Cardiac muscle cell (in vitro differentiated cells and primary cell): Measurements from ENCODE around the gene USH1G. TPM values are rescaled to one million over a fixed set of nuclear protein-coding genes. Genes with fewer than 3 reads are reported as not detected.
"Not testable (repeated sequence)": the region's sequence is repeated elsewhere in the genome, so short reads cannot be mapped to it uniquely, and the experiment has no call there.

Source experiments
- DNase-seq, 2 donors: peaks; one replicate each; pipeline versions ENCODE4 v3.0.0 to v3.0.0-alpha.2; 2010 to 2017; ENCODE audit warnings: low read depth in 1 of 2, low spot score in 1 of 2
- H3K27ac ChIP-seq: fragments of 200-600 bp; sonication (generic); 2 replicates; pipeline ENCODE4 v1.5.1; 2016
- H3K27me3 ChIP-seq: fragments of 200-600 bp; sonication (generic); 2 replicates; pipeline ENCODE4 v1.6.0; 2016; ENCODE audit warnings: control low read depth
- H3K36me3 ChIP-seq: fragments of 200-600 bp; sonication (generic); 2 replicates; pipeline ENCODE4 v1.5.1; 2016; ENCODE audit warnings: control low read depth
- H3K4me1 ChIP-seq: fragments of 200-600 bp; sonication (generic); 2 replicates; pipeline ENCODE4 v1.8.1; 2017; ENCODE audit warnings: low read depth, mild to moderate bottlenecking, mixed run types
- H3K4me3 ChIP-seq: fragments of 200-600 bp; sonication (generic); 2 replicates; pipeline ENCODE4 v1.5.1; 2016; ENCODE audit warnings: mild to moderate bottlenecking
- H3K9me3 ChIP-seq: fragments of 200-600 bp; sonication (generic); 2 replicates; pipeline ENCODE4 v1.5.1; 2017; ENCODE audit warnings: low read depth, mild to moderate bottlenecking, control low read depth
- polyA plus RNA-seq: library from polyadenylated mRNA; unstranded; fragments of >200 nt; fragmentation: Nextera tagmentation; extraction: Ambion mirVana; gene quantifications from 2 replicates; pipeline ENCODE4 v1.2.1, GENCODE V29; 2016
- total RNA-seq: library from RNA; depleted of rRNA; stranded (reverse); fragments of >200 nt; gene quantifications from 2 replicates; pipeline ENCODE4 v1.2.3, GENCODE V29; 2016
- TF ChIP-seq, protein P1 (sequence below): IDR thresholded peaks from 2 replicates; pipeline ENCODE4 v1.5.1; 2012; ENCODE audit warnings: low read depth, mild to moderate bottlenecking, low read length

Gene USH1G
- total and polyA plus RNA-seq, 2 experiments from 2014 or later = 1.9 to 4.0 TPM

DNA sequence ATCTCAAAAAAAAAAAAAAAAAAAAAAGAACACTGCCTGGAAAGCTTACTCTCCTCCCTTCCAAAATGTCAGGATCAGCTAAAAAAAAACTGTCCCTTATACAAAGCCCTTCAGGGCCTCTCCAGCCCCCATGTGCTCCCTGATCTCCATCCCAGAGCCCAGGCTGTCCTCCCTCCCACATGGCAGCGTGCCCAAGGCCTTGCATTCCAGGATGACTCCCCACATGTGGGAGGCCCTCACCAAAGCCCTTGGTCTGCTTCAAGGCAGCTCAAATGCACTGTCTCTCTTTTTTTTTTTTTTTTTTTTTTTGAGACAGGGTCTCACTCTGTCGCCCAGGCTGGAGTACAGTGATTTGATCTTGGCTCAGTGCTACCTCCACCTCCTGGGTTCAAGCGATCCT, 52.5 kb downstream of the USH1G start:
- Histone ChIP-seq H3K27me3 (no peaks in the 10 kb centered on the region), H3K4me1 (peaks cover 31% of the 10 kb centered on the region), H3K36me3 (no peaks in the 10 kb centered on the region), H3K27ac (no peak overlapping the region), H3K4me3 (no peak overlapping the region), H3K9me3 (no peaks in the 10 kb centered on the region)
- TF ChIP-seq, protein P1, sequence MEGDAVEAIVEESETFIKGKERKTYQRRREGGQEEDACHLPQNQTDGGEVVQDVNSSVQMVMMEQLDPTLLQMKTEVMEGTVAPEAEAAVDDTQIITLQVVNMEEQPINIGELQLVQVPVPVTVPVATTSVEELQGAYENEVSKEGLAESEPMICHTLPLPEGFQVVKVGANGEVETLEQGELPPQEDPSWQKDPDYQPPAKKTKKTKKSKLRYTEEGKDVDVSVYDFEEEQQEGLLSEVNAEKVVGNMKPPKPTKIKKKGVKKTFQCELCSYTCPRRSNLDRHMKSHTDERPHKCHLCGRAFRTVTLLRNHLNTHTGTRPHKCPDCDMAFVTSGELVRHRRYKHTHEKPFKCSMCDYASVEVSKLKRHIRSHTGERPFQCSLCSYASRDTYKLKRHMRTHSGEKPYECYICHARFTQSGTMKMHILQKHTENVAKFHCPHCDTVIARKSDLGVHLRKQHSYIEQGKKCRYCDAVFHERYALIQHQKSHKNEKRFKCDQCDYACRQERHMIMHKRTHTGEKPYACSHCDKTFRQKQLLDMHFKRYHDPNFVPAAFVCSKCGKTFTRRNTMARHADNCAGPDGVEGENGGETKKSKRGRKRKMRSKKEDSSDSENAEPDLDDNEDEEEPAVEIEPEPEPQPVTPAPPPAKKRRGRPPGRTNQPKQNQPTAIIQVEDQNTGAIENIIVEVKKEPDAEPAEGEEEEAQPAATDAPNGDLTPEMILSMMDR = no peak
- peak in 1 of 2 donors; percentile 86 for DNase-seq

DNA sequence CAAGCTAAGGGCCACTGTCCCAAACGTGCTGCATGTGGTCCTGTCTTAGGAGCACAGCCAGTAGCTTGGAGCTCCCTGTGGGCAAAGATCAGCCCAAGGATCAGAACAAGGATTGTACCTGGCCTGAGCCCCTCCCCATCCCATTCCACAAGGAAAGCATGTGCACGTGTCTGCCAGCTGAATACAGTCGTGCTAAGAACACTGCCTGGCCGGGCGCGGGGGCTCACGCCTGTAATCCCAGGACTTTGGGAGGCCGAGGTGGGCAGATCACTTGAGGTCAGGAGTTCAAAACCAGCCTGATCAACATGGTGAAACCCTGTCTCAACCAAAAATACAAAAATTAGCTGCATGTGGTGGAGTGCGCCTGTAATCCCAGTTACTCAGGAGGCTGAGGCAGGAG, 53.0 kb downstream of the USH1G start:
- not testable (repeated sequence) for H3K27ac ChIP-seq, H3K36me3 ChIP-seq, DNase-seq, H3K9me3 ChIP-seq, H3K27me3 ChIP-seq, H3K4me3 ChIP-seq
- peaks cover 31% of the 10 kb centered on the region for H3K4me1 ChIP-seq

DNA sequence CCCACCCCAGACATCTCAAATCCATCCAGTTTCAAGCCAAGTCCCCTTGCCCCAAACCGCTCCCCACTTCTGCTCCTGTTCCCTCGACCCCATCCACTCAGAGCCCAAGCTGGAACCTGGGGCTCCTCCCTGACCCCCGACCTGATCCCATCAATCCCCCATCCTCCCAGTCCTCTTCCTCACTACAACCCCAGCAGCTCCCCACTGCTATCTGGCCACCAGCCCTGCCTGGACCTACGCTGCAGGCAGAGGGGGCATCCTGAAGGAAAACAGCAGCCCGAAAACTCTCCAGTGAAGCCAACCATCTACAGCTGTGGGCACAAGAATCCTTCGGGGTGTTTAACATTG, 54.2 kb downstream of the USH1G start:
- Histone ChIP-seq H3K9me3 (no peaks in the 10 kb centered on the region), H3K36me3 (no peaks in the 10 kb centered on the region), H3K27me3 (no peaks in the 10 kb centered on the region), H3K4me3 (no peak overlapping the region), H3K4me1 (peaks cover 29% of the 10 kb centered on the region), H3K27ac (peak overlapping the region; percentile 89)
- TF ChIP-seq, protein P1 = no peak
- DNase-seq = no peak

DNA sequence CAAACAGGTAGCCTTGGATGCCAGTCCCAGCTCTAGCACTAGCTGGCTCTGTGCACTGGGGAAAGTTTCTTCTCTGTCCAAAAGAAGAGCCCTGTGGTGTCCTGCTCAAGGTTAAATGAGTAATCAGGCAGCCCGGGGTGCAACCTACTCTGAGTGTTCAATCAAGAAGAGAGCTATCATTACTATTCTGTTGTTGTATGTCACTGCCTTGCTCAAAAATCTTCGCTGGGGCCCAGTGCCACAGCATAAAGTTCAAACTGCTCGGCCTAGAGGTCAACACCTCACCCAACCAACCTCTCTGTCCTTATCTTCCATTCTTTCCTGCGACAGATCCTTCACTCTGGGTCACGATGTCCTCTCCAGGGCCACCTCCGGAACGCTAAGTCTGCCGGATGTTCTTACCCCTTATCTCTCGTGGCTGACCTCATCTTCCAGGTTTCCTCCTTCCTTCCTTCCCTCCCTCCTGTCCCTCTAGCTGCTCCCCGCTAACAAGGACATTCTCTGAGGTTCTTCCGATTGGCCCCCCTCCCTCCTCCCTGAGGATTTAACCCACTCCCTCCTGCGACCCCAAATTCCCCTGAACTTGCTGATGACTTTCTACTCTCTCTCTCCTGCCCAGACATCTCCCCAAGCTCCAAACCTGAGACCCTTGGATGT, 54.7 kb downstream of the USH1G start:
- no peaks in the 10 kb centered on the region for H3K9me3 ChIP-seq
- H3K4me3 ChIP-seq = no peak overlapping the region
- peak in 1 of 2 donors; percentile 23 for DNase-seq
- TF ChIP-seq, protein P1 = no peak
- no peaks in the 10 kb centered on the region for H3K27me3 ChIP-seq
- no peaks in the 10 kb centered on the region for H3K36me3 ChIP-seq
- H3K27ac ChIP-seq = peak overlapping the region; percentile 89
- H3K4me1 ChIP-seq = peaks cover 27% of the 10 kb centered on the region

DNA sequence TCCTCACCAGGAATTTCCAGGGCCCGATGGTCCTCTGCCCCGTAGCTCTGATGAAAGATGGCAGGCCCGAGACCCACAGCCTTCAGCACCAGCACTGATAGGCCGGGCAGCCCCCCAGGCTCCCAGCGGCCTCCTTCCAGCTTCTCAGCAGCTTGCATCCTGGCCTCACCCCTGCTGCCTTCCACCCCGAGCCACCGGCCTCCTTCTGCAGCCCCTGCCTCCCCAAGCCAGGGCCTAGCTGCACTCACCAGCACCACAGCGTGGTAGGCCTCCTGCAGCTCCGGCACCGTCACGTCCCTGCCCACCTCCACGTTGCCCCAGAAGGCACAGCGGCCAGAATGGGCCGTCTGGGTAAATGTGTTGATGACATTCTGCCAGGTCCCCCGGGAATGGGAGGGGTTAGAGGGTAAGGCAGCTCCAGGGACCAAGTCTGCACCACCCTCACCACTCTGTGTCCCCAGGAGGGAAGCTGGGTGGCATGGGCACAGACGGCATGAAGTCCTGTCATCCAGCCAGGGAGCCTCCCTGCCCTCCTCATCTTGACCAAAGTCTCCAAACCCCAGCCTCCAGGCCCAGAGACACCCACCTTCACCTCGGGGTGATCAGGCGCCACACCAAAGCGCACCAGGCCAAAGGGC, 56.7 kb downstream of the USH1G start:
- Histone ChIP-seq H3K4me1 (peaks cover 23% of the 10 kb centered on the region), H3K36me3 (no peaks in the 10 kb centered on the region), H3K4me3 (no peak overlapping the region), H3K9me3 (no peaks in the 10 kb centered on the region), H3K27ac (no peak overlapping the region), H3K27me3 (peaks cover 6% of the 10 kb centered on the region)
- TF ChIP-seq, protein P1 = no peak
- no peak for DNase-seq

Other genes with a start within 250 kb of the USH1G start
- gene CD300LF, start 210.3 kb downstream of the USH1G start, total RNA-seq = not detected in 2 replicates
- not detected in 2 replicates for gene CD300LF, start 210.3 kb downstream of the USH1G start, polyA plus RNA-seq
- gene RAB37, start 186.0 kb downstream of the USH1G start, total RNA-seq = 3.4 and 6.9 TPM in 2 replicates
- gene RAB37, start 186.0 kb downstream of the USH1G start, polyA plus RNA-seq = 4.6 and 4.9 TPM in 2 replicates
- gene NHERF1, start 174.6 kb downstream of the USH1G start, total RNA-seq = 78.2 and 87.3 TPM in 2 replicates
- gene NHERF1, start 174.6 kb downstream of the USH1G start, polyA plus RNA-seq = 95.1 and 111 TPM in 2 replicates
- 45.9 and 73.1 TPM in 2 replicates for gene NAT9, start 146.9 kb downstream of the USH1G start, total RNA-seq
- gene NAT9, start 146.9 kb downstream of the USH1G start, polyA plus RNA-seq = 56.2 and 96.8 TPM in 2 replicates
- gene GRIN2C, start 63.4 kb downstream of the USH1G start, total RNA-seq = 0.95 and 6.1 TPM in 2 replicates
- gene GRIN2C, start 63.4 kb downstream of the USH1G start, polyA plus RNA-seq = 0.71 and 1.1 TPM in 2 replicates
- gene FDXR, start 50.3 kb downstream of the USH1G start, total RNA-seq = 44.6 and 44.7 TPM in 2 replicates
- gene FDXR, start 50.3 kb downstream of the USH1G start, polyA plus RNA-seq = 49.9 and 55.9 TPM in 2 replicates
- gene FADS6, start 29.6 kb downstream of the USH1G start, total RNA-seq = 0.83 and 0.85 TPM in 2 replicates
- gene FADS6, start 29.6 kb downstream of the USH1G start, polyA plus RNA-seq = 0.76 and 1.3 TPM in 2 replicates
- not detected in 2 replicates for gene OTOP2, start 1.0 kb upstream of the USH1G start, total RNA-seq
- gene OTOP2, start 1.0 kb upstream of the USH1G start, polyA plus RNA-seq = not detected in 2 replicates
- not detected in 2 replicates for gene OTOP3, start 12.6 kb upstream of the USH1G start, total RNA-seq
- gene OTOP3, start 12.6 kb upstream of the USH1G start, polyA plus RNA-seq = not detected in 2 replicates
- 35.2 and 46.3 TPM in 2 replicates for gene HID1, start 49.5 kb upstream of the USH1G start, total RNA-seq
- gene HID1, start 49.5 kb upstream of the USH1G start, polyA plus RNA-seq = 45.4 and 57.3 TPM in 2 replicates
- 15.1 and 16.4 TPM in 2 replicates for gene CDR2L, start 64.4 kb upstream of the USH1G start, total RNA-seq
- gene CDR2L, start 64.4 kb upstream of the USH1G start, polyA plus RNA-seq = 5.9 and 8.0 TPM in 2 replicates
- 44.8 and 62.9 TPM in 2 replicates for gene MRPL58, start 89.4 kb upstream of the USH1G start, total RNA-seq
- 39.7 and 48.4 TPM in 2 replicates for gene MRPL58, start 89.4 kb upstream of the USH1G start, polyA plus RNA-seq
- gene ATP5PD, start 123.7 kb upstream of the USH1G start, total RNA-seq = 411 and 666 TPM in 2 replicates
- gene ATP5PD, start 123.7 kb upstream of the USH1G start, polyA plus RNA-seq = 603 and 732 TPM in 2 replicates
- 23.9 and 24.4 TPM in 2 replicates for gene KCTD2, start 124.0 kb upstream of the USH1G start, total RNA-seq
- 20.7 and 22.4 TPM in 2 replicates for gene KCTD2, start 124.0 kb upstream of the USH1G start, polyA plus RNA-seq
- gene SLC16A5, start 164.7 kb upstream of the USH1G start, total RNA-seq = 32.2 and 47.1 TPM in 2 replicates
- gene SLC16A5, start 164.7 kb upstream of the USH1G start, polyA plus RNA-seq = 9.9 and 18.8 TPM in 2 replicates
- gene ARMC7, start 186.7 kb upstream of the USH1G start, total RNA-seq = 8.8 and 10.0 TPM in 2 replicates
- 5.7 and 6.5 TPM in 2 replicates for gene ARMC7, start 186.7 kb upstream of the USH1G start, polyA plus RNA-seq
- gene NT5C, start 208.5 kb upstream of the USH1G start, total RNA-seq = 204 and 233 TPM in 2 replicates
- 168 and 174 TPM in 2 replicates for gene NT5C, start 208.5 kb upstream of the USH1G start, polyA plus RNA-seq
- gene JPT1, start 231.3 kb upstream of the USH1G start, total RNA-seq = 175 and 209 TPM in 2 replicates
- gene JPT1, start 231.3 kb upstream of the USH1G start, polyA plus RNA-seq = 136 and 201 TPM in 2 replicates